Superior temporal gyrus (tissue), 1 donor: ENCODE measurements around the gene TSC1.

ENCODE experiments used
- DNase-seq: peaks from one replicate; pipeline ENCODE4 v3.0.0-alpha.2; 2016; ENCODE audit errors: extremely low spot score

The TSC1 gene

GRCh38 chr9:132863096-132863495 lies 81.3 kb downstream of the TSC1 start:
- DNase-seq: no peak

GRCh38 chr9:132862533-132862932 lies 81.9 kb downstream of the TSC1 start:
- no peak for DNase-seq

- DNase-seq: no peak
These were observed 82.8 kb downstream of the TSC1 start for GRCh38 chr9:132861666-132862065.

GRCh38 chr9:132858751-132859150 lies 85.7 kb downstream of the TSC1 start:
- no peak for DNase-seq

- no peak for DNase-seq
These were observed 86.6 kb downstream of the TSC1 start for GRCh38 chr9:132857616-132858342.

GRCh38 chr9:132857031-132857430 lies 87.4 kb downstream of the TSC1 start:
- DNase-seq: no peak

GRCh38 chr9:132855904-132856303 lies 88.5 kb downstream of the TSC1 start:
- no peak for DNase-seq

GRCh38 chr9:132854832-132855231 lies 89.6 kb downstream of the TSC1 start:
- DNase-seq: no peak

- no peak for DNase-seq
These were observed 90.9 kb downstream of the TSC1 start for GRCh38 chr9:132853482-132853881.

- peak; percentile 28 for DNase-seq
These were observed 95.2 kb downstream of the TSC1 start for GRCh38 chr9:132849185-132849706.

GRCh38 chr9:132846918-132847515 lies 97.4 kb downstream of the TSC1 start:
- DNase-seq: no peak

GRCh38 chr9:132846109-132846917 lies 98.1 kb downstream of the TSC1 start:
- no peak for DNase-seq

- DNase-seq: no peak
These were observed 102.0 kb downstream of the TSC1 start for GRCh38 chr9:132842124-132843044.
